Epithelial cell of proximal tubule (primary cell): ENCODE data around the gene POMGNT2. TPM values are rescaled to one million over a fixed set of nuclear protein-coding genes. Genes with fewer than 3 reads are reported as not detected.

Experiments
- DNase-seq: peaks from one replicate; pipeline ENCODE4 v3.0.0-alpha.2; 2011; ENCODE audit warnings: low read depth
- H3K4me3 ChIP-seq: 2 replicates; pipeline ENCODE4 v1.5.1; 2011; ENCODE audit warnings: low read depth, mild to moderate bottlenecking, low read length
- total RNA-seq: library from RNA; depleted of rRNA; stranded (reverse); fragments of >200 nt; gene quantifications from 2 replicates; pipeline ENCODE4 v1.2.3, GENCODE V29; 2015
- TF ChIP-seq, protein P1 (sequence below): conservative IDR thresholded peaks from 2 replicates; pipeline ENCODE4 v1.5.1; 2012; ENCODE audit warnings: low read depth, mild to moderate bottlenecking, low read length

Gene POMGNT2
- total RNA-seq, 1 donor from 2014 or later: 16.1 TPM

DNA sequence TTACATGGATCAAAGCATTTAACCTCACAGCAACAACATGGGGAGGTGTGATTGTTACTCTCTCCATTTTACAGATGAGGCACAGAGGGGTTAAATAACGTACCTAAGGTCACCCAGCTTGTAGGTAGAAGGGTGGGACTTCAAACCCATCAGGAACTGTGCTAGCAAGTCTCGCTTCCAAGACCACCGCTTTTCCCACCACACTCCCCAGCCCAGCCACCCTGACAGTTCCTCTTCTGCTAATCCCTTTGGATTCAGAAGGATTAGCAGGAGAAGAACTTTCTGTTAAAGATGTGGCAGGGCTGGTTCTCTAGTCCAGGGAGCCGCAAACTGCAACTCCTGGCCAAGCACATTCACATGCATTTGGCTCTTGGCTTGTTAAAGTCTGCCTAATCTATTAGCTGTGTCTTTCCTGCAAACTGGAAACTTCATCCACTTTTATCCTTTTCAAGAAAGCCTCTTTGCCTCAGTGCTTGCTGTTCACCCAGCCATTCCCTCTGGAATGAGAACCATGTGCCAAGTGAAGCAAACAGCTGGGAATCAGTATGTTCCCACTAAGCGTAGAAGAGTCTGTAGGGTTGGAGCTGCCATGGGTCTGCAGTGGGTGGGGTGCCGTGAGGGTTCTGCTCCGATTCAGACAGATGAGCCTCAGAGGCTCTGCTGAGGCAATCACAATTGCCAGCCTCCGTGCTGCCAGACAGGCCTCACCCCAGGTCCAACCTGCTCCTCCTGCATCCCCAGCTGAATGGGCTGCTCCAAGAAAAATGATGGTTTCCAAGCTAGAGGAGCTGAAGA, 44.6 kb downstream of the POMGNT2 start:
- H3K4me3 ChIP-seq: no peak overlapping the region
- DNase-seq: no peak
- TF ChIP-seq, protein P1, sequence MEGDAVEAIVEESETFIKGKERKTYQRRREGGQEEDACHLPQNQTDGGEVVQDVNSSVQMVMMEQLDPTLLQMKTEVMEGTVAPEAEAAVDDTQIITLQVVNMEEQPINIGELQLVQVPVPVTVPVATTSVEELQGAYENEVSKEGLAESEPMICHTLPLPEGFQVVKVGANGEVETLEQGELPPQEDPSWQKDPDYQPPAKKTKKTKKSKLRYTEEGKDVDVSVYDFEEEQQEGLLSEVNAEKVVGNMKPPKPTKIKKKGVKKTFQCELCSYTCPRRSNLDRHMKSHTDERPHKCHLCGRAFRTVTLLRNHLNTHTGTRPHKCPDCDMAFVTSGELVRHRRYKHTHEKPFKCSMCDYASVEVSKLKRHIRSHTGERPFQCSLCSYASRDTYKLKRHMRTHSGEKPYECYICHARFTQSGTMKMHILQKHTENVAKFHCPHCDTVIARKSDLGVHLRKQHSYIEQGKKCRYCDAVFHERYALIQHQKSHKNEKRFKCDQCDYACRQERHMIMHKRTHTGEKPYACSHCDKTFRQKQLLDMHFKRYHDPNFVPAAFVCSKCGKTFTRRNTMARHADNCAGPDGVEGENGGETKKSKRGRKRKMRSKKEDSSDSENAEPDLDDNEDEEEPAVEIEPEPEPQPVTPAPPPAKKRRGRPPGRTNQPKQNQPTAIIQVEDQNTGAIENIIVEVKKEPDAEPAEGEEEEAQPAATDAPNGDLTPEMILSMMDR: no peak

DNA sequence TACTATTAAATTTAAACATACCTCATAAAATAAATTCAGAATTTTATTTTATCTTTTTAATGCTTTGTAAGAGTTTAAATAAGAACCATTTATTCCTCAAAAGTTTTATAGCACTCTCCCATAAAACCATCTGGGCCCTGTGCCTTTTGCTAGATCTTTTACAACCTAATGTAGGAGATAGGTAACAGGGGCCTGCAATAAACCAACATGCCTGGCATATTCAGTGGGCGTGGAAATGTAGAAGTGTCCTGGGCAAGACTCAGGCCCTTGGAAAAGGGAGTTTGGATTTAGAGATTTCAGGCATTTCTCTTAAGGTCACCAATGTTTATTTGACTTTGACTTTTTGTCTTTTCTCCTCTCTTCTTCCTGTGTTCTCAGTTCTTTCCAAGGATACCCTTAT, 46.4 kb downstream of the POMGNT2 start:
- TF ChIP-seq, protein P1: no peak
- DNase-seq: no peak
- no peak overlapping the region for H3K4me3 ChIP-seq

DNA sequence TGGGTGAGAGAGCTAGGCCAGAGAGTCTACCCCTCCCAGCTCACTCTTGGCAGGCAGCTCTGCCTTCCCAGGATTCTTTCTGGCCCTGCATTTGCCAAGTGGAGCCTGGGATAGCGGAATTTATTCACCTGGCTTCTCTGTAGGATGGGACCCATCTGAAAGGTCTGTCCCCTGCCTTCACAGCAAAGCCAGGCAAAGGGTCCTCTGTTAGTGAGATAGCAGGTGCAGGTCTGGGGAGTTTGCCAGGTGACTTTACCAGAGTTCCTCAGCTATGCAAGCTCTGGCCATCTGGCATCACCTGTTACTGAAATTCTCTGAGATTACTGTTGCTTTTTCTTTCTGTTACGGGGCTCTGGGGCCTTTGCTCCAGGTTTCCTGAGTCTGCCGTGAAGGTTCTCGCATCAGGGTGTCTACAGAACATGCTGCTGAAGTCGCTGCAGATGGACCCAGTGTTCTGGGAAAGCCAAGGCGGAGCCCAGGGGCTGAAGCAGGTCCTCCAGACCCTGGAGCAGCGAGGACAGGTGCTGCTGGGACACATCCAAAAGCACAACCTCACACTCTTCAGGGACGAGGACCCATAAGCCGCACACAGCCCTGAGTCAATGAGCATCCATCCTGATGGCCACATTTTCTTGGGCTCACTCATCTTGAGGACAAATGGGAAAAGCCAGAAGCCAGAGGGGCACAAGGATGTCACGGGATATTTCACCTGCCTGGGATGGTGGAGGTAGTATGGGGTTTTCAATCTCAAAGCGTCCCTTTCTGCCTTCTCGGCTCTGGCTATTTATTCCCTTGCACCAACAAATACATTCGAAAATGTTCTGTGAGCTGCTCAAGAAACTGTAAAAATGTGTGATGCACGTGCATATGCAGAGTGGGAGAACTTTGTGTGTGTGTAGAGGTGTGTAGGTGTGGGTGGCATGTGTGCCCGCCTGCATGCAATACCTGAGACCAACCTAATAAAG, 49.8 kb downstream of the POMGNT2 start:
- no peak for DNase-seq
- no peak overlapping the region for H3K4me3 ChIP-seq
- TF ChIP-seq, protein P1: no peak

DNA sequence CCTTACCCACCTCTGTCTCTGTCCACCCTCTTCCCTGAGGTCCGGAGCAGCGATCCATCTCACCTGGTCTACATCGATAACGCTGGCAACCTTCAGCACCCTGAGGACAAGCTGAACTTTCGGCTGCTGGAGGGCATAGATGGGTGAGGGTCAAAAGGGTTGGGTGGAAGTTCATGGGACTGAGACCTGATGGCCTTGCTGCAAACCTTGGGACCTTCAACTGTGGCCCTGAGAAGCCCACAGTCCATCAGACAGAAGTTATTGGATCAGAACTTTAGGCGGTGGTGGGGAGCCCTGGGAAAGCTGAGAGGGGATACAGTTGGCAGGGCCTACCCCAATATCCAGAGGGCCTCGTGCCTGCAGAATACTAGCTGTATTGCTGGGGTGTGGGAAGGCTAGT, 50.5 kb downstream of the POMGNT2 start:
- DNase-seq: no peak
- TF ChIP-seq, protein P1: no peak
- no peak overlapping the region for H3K4me3 ChIP-seq

DNA sequence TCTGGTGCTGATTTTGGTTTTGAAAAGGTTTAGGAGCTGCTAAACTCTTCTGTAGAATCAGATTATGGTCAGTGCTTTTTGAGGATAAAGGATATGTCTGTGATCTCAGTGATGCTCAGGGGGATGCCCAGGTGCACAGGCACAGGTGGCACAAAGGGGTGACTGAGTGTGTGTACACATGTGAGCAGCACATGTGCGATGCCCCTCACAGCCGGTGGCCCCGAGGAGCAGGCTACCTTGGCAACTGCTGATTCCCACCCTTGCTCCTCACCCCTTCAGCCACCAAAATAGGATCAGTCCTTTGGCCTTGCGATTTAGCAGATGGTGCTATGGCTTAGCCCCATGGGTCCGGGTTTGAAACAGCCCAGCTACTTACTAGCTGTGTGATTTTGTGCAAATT, 51.1 kb downstream of the POMGNT2 start:
- no peak for DNase-seq
- TF ChIP-seq, protein P1: no peak
- H3K4me3 ChIP-seq: no peak overlapping the region

DNA sequence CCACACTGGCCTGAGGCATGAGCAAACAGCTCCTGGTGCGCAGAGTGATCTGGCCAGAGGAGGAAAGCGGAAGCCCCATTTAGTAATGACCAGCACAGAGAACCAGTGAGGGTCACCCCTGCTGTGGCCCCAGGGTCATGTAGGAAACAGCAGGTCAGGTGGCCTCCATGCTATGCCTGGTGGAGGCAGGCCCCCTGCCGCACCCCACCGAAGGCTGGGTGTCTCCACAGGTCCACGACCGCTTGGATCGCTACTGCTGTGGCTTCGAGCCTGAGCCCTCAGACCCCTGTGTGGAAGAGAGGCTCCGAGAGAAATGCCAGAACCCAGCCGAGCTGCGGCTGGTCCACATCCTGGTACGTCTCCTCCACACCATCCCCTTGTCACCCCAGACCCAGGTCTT, 52.6 kb downstream of the POMGNT2 start:
- no peak overlapping the region for H3K4me3 ChIP-seq
- no peak for DNase-seq
- TF ChIP-seq, protein P1: no peak
